Tibial nerve (tissue), 3 donors: ENCODE results near the gene AIM2.

ENCODE experiments used
- CTCF ChIP-seq, 5 experiments: fragments of 200-600 bp in 3 of 5; fragments of 450-650 bp in 2 of 5; sonication (generic) in 3 of 5; IDR thresholded peaks; one replicate each; pipeline ENCODE4 v1.5.1; 2016 to 2019; ENCODE audit warnings: antibody characterized with exemption in 5 of 5, mild to moderate bottlenecking in 3 of 5, moderate library complexity in 2 of 5
- POLR2A ChIP-seq, 2 donors: fragments of 450-650 bp; IDR thresholded peaks; one replicate each; pipeline ENCODE4 v1.6.1; 2017; ENCODE audit warnings: antibody characterized with exemption in 2 of 2, mild to moderate bottlenecking in 2 of 2, moderate library complexity in 2 of 2

GRCh38 chr1:159051436-159051835 is 25.1 kb downstream of the AIM2 start:
- no peak for TF ChIP-seq POLR2A (IDR thresholded peaks at IDR 0.05)
- no peak for TF ChIP-seq CTCF (IDR thresholded peaks at IDR 0.05)
